ENCODE measurements around the gene ARMC12. TPM values are rescaled to one million over a fixed set of nuclear protein-coding genes. Genes with fewer than 3 reads are reported as not detected.

Gene ARMC12
- polyA plus RNA-seq, 1 donor (not counting 4 experiments of a cell fraction or from before 2014, with no cell fraction given): 0.54 TPM

- no peak overlapping the region for H2AFZ ChIP-seq (ENCODE audit: control insufficient read depth, low read length)
- no peak for TF ChIP-seq CTCF (optimal IDR thresholded peaks at IDR 0.05 in 1 of 3, IDR thresholded peaks at IDR 0.05 in 1 of 3, conservative IDR thresholded peaks at IDR 0.05 in 1 of 3; ENCODE audit: extremely low read depth in 1 of 3, insufficient read depth in 2 of 3, low read length in 3 of 3)
- TF ChIP-seq EZH2 (IDR thresholded peaks at IDR 0.05; ENCODE audit: low read length): no peak
- DNase-seq (ENCODE audit: low read depth, low spot score): no peak
- no peaks in the 10 kb centered on the region for H4K20me1 ChIP-seq (ENCODE audit: control insufficient read depth, extremely low read depth, insufficient read depth, low read length)
- H3K9ac ChIP-seq (ENCODE audit: control insufficient read depth, extremely low read depth, insufficient read depth, low read length): no peak overlapping the region
- H3K27ac ChIP-seq (ENCODE audit: control insufficient read depth, insufficient read depth, low read length): no peak overlapping the region
- H3K9me1 ChIP-seq (ENCODE audit: control insufficient read depth, extremely low read depth, insufficient read depth, low read length): no peaks in the 10 kb centered on the region
- no peaks in the 10 kb centered on the region for H3K27me3 ChIP-seq (ENCODE audit: control insufficient read depth, extremely low read depth, insufficient read depth, low read length)
- H3K4me3 ChIP-seq (ENCODE audit: control insufficient read depth in 2 of 3, extremely low read depth in 1 of 3, insufficient read depth in 2 of 3, low read depth in 1 of 3, low read length in 3 of 3): no peak overlapping the region
- peaks cover 53% of the 10 kb centered on the region for H3K4me1 ChIP-seq (ENCODE audit: control insufficient read depth, extremely low read depth, insufficient read depth, low read length)
- FAIRE-seq: no peak
- H3K36me3 ChIP-seq (ENCODE audit: control insufficient read depth in 2 of 2, extremely low read depth in 1 of 2, insufficient read depth in 2 of 2, low read length in 2 of 2): no peaks in the 10 kb centered on the region
- no peaks in the 10 kb centered on the region for H3K79me2 ChIP-seq (ENCODE audit: control insufficient read depth, insufficient read depth, low read length)
- no peak overlapping the region for H3K4me2 ChIP-seq (ENCODE audit: control insufficient read depth, extremely low read depth, insufficient read depth, low read depth, low read length)
- H3K9me3 ChIP-seq (ENCODE audit: control insufficient read depth, low read depth, low read length): no peaks in the 10 kb centered on the region
- dilution Hi-C loops (cut with MboI; ENCODE audit: extremely low pct_ligation_motif_present, low sequenced_read_pairs): no loop called here
These were observed 12.4 kb upstream of the ARMC12 start for GRCh38 chr6:35724471-35724870.

GRCh38 chr6:35725081-35725708 lies 11.6 kb upstream of the ARMC12 start:
- Histone ChIP-seq H3K9me3 (ENCODE audit: control insufficient read depth, low read depth, low read length) (no peaks in the 10 kb centered on the region), H2AFZ (ENCODE audit: control insufficient read depth, low read length) (peak overlapping the region; percentile 49), H3K9me1 (ENCODE audit: control insufficient read depth, extremely low read depth, insufficient read depth, low read length) (no peaks in the 10 kb centered on the region), H3K4me3 (ENCODE audit: control insufficient read depth in 2 of 3, extremely low read depth in 1 of 3, insufficient read depth in 2 of 3, low read depth in 1 of 3, low read length in 3 of 3) (peak overlapping the region in 1 of 3 experiments; percentile 7), H3K27ac (ENCODE audit: control insufficient read depth, insufficient read depth, low read length) (peak overlapping the region; percentile 97), H4K20me1 (ENCODE audit: control insufficient read depth, extremely low read depth, insufficient read depth, low read length) (no peaks in the 10 kb centered on the region), H3K4me1 (ENCODE audit: control insufficient read depth, extremely low read depth, insufficient read depth, low read length) (peaks cover 52% of the 10 kb centered on the region), H3K79me2 (ENCODE audit: control insufficient read depth, insufficient read depth, low read length) (no peaks in the 10 kb centered on the region), H3K27me3 (ENCODE audit: control insufficient read depth, extremely low read depth, insufficient read depth, low read length) (no peaks in the 10 kb centered on the region), H3K36me3 (ENCODE audit: control insufficient read depth in 2 of 2, extremely low read depth in 1 of 2, insufficient read depth in 2 of 2, low read length in 2 of 2) (no peaks in the 10 kb centered on the region), H3K4me2 (ENCODE audit: control insufficient read depth, extremely low read depth, insufficient read depth, low read depth, low read length) (peak overlapping the region; percentile 86), H3K9ac (ENCODE audit: control insufficient read depth, extremely low read depth, insufficient read depth, low read length) (peak overlapping the region; percentile 90)
- FAIRE-seq (no peak), DNase-seq (ENCODE audit: low read depth, low spot score) (no peak)
- dilution Hi-C loops (cut with MboI; ENCODE audit: extremely low pct_ligation_motif_present, low sequenced_read_pairs): loop anchor here (25.0 kb wide), 1 partner anchor 163 kb away; no protein-coding TSS in a partner anchor
- TF ChIP-seq EZH2 (IDR thresholded peaks at IDR 0.05; ENCODE audit: low read length) (no peak), CTCF (optimal IDR thresholded peaks at IDR 0.05 in 1 of 3, IDR thresholded peaks at IDR 0.05 in 1 of 3, conservative IDR thresholded peaks at IDR 0.05 in 1 of 3; ENCODE audit: extremely low read depth in 1 of 3, insufficient read depth in 2 of 3, low read length in 3 of 3) (no peak)
